NK-92 (cell line): ENCODE measurements around the gene NALCN.

ENCODE experiments used
- DNase-seq: peaks from one replicate; lab custom pipeline; 2025; ENCODE audit not compliant: unreplicated experiment; lab: John Stamatoyannopoulos, UW

NALCN gene

DNA sequence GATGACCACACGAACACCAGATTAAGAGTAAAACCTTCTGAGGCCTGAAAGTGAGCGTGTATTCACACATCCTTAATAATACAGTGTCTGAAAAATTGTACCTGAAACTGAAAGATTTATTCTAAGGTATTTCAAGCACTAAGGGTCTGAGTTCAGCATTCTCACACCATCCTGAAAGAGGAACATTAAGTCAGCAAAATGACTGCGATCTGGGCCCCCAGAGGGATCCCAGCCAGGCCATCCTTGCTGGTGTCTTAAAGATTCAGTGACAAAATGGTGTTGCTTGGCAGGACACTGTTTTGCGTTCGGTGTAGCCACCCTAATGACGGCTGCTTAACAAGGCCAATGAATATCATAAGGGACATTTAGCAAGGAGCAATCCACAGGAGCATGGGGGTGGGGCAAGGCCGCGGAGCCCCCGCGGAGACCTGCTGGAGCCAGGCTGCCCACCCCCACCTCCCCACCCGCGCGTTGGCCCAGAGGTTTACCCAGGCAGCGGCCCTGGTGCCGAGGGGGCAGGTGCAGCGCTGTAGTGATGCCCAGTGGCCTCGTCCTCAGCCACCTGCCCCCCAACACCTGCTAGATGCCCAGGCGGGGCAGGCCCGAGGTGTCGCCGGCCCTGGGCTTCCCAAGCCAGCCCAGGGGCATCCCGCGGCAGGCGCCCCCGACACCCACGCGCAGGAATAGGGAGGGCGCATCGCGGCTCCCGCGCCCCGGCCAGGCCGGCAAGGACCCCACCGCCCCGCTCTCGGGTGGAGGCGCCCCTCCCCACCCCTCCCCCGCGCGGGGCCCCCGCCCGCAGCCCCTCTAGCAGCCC, 742 bp downstream of the NALCN start:
- no peak for DNase-seq

DNA sequence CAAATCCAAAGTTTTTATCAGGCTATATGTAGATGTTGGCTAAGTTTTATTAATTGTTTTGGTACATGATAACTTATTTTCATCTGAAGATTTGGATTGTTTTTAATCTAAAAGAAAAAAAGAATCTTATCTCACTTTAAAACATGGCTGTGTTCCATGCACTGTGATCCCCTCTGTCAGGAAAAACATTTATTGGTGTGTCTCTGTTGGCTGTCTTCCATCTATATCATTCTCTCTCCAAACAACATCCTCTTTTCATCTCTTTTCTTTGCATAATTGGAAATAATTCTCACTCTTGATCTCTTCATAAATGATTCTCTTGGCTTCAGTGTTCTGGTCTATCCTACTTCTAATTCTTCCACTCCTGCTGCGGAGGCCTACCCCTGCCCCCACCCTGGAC, 4.2 kb downstream of the NALCN start:
- no peak for DNase-seq

DNA sequence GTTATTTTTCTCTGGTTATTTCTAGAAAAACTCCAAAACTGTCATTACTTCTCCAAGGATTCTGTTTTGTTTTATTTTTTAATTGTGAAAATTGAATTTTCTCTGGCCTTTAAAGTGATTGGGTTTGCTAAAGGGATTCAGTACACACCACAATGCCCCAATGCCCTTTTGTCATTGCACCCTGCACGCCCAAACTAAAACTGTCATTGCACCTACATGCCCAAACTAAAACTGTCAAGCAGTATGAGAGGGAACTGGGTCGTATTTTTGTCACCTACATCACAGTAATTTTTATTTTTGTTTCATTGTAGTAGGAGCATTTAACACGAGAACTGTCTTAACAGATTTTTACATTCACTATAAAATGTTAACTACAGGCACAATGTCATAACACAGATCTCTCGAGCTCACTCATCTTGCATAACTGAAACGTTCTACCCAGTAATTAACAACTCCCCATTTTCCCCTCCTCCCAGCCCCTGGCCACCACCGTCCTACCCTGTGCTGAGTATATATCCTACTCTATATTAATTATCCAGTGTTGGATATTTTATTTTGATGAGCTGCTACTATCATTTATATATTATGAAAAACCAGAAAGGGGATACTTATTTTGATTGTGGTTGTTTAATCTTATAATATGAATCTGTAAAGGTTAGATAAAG, 7.2 kb downstream of the NALCN start:
- DNase-seq, result no peak

DNA sequence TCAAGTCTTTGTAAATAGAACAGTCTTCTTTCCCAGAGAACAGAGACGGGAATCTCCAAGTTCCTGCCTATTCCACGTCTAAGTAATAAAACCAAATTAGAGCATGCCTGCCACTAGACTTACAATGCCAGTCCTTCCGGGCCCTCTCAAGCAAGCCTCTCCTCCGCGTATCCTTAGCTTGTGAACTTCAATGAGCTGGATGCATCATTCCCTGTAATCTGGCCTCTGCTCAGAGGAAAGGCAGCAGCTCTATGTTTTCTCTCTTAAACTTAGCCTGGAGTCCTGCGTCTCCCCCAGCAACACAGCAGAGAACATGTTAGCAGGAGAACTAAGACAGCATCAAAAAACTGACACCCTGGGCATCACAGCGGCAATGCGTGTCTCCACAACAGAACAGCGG, 8.2 kb downstream of the NALCN start:
- no peak for DNase-seq

DNA sequence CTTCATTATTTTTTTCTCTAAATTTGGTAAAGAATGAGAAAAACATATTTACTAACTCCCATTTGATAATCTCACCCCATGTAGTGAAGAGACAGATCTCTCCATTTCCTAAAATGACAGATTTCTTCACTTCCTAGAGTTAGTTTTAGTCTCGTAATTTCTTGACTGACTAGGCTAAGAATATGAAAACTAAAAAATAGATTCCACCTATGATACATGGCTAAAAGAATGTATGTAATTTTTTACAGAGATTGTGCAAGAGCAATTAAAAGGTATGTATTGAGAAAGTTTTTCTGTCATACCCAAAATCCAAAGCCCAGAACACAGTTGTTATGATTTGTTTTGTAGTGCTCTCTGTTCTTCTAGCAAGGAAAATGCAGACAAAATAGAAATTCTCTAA, 9.5 kb downstream of the NALCN start:
- no peak for DNase-seq

DNA sequence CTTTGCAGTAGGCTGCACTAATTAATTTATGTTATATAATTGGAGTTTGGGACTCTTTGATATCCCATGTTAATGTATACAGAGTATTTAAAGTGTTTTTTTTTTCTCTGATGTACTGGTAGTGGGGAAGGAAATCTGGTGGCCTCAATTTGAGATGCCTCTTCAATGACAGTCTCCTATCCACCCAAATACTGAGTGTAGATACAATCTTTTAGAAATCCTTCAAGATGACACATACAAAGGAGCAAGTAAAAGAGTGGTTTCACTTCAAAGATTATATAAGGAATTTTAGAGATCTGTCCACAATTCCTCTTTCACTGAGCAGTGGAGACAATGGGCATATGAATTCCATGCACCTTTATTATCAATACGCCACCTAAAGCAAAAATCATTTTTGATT, 15.1 kb downstream of the NALCN start:
- DNase-seq, result no peak

DNA sequence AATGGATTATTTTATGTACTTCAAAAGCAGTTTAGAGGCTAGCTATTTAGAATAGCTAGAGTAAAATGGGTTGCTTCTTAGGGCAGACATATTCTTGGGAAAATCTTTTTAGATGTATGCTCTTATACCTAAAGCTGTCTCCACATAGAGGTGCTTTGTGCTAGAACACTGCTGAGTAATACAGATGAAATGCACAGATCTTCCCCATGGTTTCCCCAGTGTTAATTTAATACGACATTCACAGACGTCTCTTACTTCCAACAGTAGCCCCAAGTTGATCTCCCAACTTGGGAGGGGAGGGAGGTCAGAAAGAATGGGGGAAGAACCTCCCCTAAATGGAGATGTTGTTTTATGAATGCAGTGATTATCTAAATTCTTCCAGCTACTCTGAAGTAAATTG, 16.9 kb downstream of the NALCN start:
- DNase-seq, result no peak

DNA sequence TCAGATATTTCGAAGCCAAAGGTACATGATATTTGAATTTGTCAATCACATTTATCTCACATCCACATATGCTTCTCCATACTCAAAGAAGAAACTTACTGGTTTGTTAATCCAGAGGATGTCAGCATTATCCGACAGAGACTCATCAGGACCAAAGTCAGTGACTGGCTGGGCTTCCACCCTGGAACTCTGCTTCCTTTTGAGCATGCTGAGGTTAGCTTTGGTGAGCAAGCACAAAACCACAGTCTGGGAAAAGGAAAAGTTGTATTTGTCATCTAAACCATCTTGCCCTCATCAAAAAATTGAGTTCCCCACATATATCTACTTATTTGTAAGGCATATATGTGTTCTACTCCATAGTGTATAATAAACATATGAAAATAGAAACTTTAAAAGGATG, 17.4 kb downstream of the NALCN start:
- DNase-seq, result no peak

DNA sequence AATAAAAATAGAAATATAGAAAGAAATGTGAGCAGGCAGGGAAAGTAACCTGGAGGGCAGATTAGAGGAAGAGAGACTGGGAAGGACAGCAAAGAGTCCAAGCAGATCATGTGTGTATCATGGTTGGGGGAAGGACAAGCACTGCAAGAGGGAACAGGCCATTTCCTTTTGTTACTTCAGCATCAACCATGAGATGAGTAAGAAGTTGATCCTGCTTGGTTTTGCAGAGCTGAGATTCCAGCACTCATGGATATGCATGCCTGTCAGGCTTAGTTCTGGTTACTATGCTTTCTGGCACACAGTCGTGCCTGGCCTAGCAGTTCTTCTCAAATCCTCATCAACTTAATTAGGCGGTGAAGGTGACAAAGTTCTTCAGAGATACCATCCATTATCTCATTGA, 18.1 kb downstream of the NALCN start:
- DNase-seq, result no peak

DNA sequence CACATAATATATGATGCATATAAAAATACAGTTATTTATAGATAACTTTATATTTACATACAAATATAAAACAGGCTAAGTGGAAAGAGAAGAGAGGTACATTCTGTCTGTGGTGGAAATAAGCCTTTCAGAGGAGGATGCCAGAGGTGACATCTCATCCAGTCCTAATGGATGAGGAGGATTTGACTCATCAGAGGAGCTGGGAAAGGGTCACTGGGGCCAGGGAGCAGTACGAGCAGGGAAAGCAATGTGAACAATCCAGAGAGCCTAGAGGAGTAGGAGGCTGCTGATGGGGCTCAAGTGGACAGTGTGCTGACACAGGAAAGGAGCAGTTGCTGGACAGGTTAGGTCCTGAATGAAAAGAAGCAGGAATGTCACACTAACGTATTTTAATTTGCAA, 18.6 kb downstream of the NALCN start:
- no peak for DNase-seq

DNA sequence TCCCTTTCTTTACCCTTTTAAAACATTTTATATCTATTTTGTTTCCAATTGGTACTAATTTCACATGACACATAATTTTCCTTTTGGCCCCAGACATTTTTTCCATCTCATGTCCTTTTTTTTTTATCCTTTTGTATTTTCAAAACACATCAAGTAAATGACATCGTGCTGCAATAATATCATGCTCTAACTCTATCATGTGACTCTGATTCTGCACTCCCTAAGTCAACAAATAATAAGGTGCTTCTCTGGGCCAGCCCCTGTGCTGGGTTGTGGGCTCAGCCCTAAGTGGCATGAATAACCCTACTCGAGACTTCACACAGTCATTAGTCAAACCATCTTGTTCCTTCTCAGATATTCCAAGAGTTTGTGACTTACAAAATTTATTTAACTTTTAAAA, 21.7 kb downstream of the NALCN start:
- DNase-seq, result no peak

DNA sequence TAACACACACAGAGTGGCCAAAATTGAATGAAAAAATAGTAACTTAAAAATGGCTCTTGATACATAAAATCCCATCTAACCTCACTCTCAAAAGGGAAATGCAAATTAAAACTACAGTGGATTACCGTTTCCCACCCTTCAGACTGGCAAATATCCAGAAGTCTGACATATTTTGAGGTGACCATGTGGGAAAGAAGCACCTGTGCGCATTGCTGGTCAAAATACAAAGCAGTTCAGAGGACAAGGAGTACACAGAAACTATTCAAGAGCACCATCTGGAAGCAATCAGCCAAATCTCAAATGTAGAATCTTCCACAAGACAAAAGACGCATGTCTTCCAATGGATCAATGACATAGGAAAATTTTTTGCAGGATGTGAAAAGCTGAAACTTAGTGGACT, 23.2 kb downstream of the NALCN start:
- DNase-seq, result no peak

DNA sequence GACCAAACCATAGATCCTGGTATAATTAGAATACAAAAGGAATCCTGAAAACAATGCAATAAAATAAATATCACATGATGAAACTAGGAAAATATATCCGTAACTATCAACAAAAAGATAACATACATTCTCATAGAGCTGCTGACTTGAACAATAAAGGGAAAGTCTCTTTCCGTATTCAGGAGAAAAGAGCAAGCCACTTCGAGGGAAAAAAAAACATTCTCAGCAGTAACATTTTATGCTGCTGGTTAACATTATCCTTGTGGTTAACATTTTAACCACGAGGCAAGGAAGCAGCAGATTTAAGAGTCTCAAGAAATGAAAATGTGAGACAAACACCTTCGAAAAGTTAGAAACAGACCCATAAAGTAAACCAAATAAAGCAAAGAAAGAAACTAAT, 25.8 kb downstream of the NALCN start:
- no peak for DNase-seq

DNA sequence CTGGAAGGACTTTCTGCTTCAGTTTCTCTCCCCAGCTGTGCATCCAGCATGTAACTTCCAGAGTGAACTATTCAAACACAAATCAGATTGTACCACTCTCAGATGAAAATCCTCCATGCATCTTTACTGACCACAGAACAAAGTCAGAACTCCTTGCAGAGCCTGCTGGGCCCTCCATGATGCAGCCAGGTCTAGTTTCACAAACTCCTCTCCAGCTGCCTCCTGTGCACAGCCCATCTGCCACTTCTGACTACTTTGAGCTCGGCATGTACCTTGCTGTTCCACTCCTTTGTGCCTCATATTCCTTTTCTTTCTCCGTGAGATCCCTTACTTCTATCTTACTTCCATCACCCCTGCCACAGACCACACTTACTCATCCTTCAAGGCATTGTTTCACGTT, 31.4 kb downstream of the NALCN start:
- DNase-seq, result no peak

DNA sequence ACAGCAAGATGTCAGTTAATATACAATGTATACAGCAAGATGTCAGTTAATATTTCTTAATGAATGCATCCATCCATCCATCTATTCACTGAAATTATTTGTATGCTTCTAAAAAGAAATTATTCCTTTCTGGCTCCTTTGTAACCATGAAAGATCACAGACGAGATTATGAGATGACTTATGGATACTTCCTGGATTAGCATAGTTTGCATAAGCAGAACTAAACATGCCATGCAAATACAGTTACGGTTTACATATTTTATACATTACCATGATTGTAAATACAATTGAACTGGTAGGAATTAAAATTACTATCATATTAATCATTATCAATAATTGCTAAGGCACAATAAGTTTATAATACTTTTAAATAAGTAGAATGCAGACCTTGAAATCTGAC, 32.7 kb downstream of the NALCN start:
- no peak for DNase-seq

DNA sequence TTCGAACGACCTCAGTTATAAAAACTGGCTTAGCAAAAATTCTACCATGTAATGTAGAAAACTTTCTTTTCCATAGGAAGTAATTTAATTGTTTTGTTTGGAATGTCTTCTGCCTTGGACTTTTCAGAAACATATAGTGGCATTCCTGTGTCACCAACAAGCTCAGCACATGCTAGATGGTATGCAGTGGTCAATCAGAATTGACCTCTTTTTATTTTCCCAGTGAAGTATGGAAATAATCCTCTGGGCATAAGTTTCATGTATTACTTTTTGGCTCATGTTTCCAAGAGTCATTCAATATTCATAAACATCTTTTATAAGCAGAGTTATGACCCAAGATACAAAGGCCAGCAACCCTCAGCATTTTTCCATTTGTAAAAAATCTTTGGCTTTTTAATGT, 33.6 kb downstream of the NALCN start:
- DNase-seq, result no peak

DNA sequence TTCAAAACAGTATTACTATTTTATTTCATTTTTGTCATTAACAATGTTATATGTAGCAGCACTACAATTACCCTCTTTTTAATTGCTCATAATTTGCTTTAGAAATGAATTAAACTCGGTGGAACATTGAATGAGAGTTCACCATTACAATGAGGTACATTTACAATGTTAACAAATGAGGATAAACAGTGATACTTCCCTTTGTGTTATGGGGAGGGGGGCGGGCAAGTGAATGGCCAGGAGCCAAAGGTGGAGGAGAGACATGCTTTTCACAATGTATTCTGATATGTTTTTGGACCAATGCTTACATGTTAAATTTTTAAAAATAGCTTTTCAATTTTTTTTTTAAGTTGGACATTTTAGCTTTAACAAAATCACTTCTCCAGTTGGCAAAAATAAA, 34.2 kb downstream of the NALCN start:
- no peak for DNase-seq

DNA sequence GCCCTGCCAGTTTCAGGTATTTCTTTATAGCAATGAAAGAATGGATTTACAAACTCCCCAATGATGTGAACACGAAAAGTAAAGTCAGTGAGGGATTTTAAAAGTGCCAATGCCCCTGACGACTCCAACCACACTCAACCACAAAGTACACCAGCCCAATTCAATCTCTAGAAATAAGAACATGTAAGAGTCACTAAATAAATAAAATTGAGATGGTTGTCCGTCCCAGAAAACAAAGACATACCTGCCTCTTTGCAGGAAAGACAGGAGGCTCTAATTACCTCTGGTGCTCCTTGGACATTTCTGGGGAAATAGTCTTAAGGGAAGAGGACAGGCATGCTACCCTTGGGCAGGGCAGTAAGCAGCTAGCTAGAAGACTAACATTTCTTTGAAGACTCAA, 55.8 kb downstream of the NALCN start:
- DNase-seq, result no peak

DNA sequence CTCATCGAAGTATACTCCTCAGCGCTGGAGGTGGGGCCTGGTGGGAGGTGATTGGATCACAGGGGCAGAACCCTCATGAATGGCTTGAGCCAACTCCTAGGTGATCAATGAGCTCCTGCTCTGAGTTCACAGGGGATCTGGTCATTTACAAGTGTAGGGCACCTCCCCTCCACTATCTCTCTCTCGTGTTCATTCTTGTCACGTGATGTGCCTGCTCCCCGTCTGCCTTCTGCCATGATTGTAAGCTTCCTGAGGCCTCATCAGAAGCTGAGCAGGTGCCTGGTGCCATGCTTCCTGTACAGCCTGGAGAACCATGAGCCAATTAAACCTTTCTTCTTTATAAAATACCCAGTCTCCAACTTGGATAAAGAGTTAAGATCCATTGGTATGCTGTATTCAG, 61.4 kb downstream of the NALCN start:
- no peak for DNase-seq

DNA sequence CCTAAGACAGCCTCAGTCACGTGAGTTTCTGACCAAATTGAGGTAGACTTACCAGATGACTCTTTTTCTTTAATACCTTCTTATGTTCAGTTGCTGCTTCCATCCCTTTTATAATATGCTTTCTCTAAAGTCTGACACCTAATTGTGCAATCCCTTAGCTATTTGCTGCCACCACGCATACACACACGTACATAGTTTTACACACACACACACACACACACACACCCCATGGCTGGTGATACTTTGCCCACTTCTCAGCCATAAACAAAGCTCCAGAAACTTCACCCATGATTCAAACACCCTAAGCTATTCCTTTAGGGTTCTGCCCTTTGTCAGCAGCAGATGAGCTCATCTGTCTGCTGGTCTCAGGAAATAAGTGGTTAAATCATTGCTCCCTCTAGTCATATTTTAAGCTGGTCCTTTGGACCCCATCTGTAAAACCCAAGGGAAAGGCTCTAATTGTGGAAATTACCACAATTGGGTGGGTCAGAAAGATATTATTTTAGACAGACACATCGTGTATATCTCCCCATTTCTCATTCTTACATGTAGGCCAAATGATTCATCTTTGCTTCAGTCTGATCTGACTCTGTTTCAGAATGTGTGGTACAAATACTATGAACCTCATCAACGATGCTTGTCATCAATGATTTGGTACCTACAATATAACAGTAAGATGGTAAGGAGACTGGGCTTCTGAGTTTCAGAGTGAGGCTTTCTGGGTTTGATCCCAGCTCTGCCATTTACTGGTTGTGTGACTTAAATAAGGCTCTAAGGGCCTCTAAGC, 69.2 kb downstream of the NALCN start:
- DNase-seq, result no peak

DNA sequence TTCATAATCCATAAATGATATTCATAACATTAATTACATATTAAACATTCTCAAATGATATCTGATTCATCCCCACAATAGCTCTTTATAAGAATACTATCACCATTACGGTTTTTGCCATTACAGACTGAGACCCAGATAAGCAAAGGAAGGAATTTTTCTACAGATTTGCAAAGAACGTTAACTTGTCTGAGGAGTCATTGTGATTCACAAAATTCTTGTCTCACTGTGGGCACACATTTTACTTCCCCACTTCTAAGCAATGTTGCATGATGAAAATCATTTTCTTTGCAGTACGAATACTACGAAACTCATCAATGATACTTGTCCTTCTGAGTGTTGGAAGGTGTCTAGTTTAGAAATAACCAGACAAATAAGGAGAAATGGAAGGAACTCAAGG, 70.1 kb downstream of the NALCN start:
- no peak for DNase-seq

DNA sequence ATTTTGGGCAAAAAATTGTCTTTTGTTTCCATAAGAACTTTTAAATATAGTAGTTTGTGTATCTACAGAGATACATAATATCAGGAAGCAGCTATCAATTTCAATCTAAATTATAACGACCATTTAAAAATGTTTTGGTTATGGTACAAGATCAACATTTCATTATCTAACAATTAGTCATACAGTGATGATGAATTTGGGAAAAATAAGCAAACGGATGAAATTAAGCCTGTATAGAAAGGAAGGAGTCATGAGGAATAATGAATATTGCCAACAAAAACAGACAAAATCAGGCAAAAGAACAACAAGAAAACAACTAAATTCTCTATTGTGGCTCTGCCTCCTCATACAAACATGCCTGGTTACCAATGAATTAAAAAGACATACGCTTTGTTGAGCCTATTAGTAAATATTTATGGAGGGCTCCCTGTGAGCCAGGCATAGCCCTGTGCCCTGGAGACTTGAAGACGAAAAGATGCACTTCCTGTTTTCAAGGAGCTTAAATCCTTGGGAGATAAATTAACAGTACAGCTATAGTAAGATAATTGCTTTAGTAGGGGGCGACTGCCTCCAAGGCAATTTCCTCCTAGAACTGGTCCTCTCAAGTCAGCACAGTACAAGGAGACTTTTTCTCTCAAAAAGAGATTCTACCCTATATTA, 73.0 kb downstream of the NALCN start:
- no peak for DNase-seq
